K562 (cell line): ENCODE results near the gene ZNF407. TPM values are rescaled to one million over a fixed set of nuclear protein-coding genes. Genes with fewer than 3 reads are reported as not detected.

Experiments used
- ATAC-seq: fragments of 200-7000 bp; cut with Tn5 transposase; 3 replicates; pipeline ENCODE4 v1.9.1; 2020; ENCODE audit warnings: moderate library complexity
- BruUV-seq: library from RNA; stranded (reverse); fragments of 400-500 nt; replicated peaks from 2 replicates; lab custom pipeline; 2021; lab: Mats Ljungman, UMichigan
- CTCF ChIA-PET: fragments of 300-600 bp; formaldehyde crosslinking; extraction: SDS; loops from one replicate; lab custom pipeline; 2021; ENCODE audit warnings: low intra/inter-chr PET ratio; lab: Yijun Ruan, JAX
- POLR2A ChIA-PET: fragments of 300-600, 350-650 bp; sonication (Branson Sonifier 250); formaldehyde crosslinking; extraction: SDS; loops from one replicate; lab custom pipeline; 2021; ENCODE audit warnings: antibody characterized with exemption, inconsistent platforms; lab: Yijun Ruan, JAX
- DNase-seq, 4 experiments: peaks; one replicate each; pipeline versions ENCODE4 v3.0.0 to v3.0.0-alpha.2; 2011 to 2018; ENCODE audit warnings: low spot score in 3 of 4, mixed read lengths in 3 of 4; ENCODE audit errors: extremely low read depth in 1 of 4
- FAIRE-seq: peaks from 2 replicates; lab custom pipeline; 2011; peaks lifted over from hg19 to GRCh38; lab: Jason Lieb, UNC
- H2AFZ ChIP-seq: 2 replicates; pipeline ENCODE4 v1.6.0; 2011; ENCODE audit warnings: low read depth, low read length, control low read depth, inconsistent platforms
- H3K27ac ChIP-seq: fragments of 200-600 bp; 3 replicates; pipeline ENCODE4 v1.8.0; 2011; ENCODE audit warnings: low read depth, mild to moderate bottlenecking, control low read depth, inconsistent platforms, low read length, moderate library complexity, mixed read lengths; ENCODE audit errors: extremely low read depth
- H3K27me3 ChIP-seq, 2 experiments: fragments of 300-600 bp in 1 of 2; 2 replicates in 1 of 2; 3 replicates in 1 of 2; pipeline versions ENCODE4 v1.6.0 to v1.8.0; 2011; ENCODE audit warnings: inconsistent platforms in 2 of 2, low read length in 2 of 2, mild to moderate bottlenecking in 1 of 2, mixed read lengths in 1 of 2, moderate library complexity in 1 of 2; ENCODE audit not compliant: control insufficient read depth in 2 of 2, insufficient read depth in 2 of 2
- H3K36me3 ChIP-seq: fragments of 300-600 bp; 3 replicates; pipeline ENCODE4 v1.8.0; 2011; ENCODE audit warnings: mild to moderate bottlenecking, low read length, inconsistent platforms; ENCODE audit not compliant: control insufficient read depth, insufficient read depth
- H3K4me1 ChIP-seq, 2 experiments: fragments of 200-600 bp in 1 of 2; replicated peaks in 1 of 2; 2 replicates in 1 of 2; 3 replicates in 1 of 2; pipeline versions ENCODE4 v1.5.1 to v1.8.0; 2011; ENCODE audit warnings: inconsistent platforms in 2 of 2, low read length in 2 of 2, mild to moderate bottlenecking in 1 of 2, mixed read lengths in 1 of 2, moderate library complexity in 1 of 2; ENCODE audit not compliant: control insufficient read depth in 2 of 2, insufficient read depth in 2 of 2
- H3K4me2 ChIP-seq: 2 replicates; pipeline ENCODE4 v1.6.1; 2011; ENCODE audit warnings: low read length, control low read depth, inconsistent platforms, mixed read lengths; ENCODE audit not compliant: insufficient read depth
- H3K4me3 ChIP-seq: fragments of 200-600 bp; sonication (generic), shearing (Covaris generic); 2 replicates; pipeline ENCODE4 v1.5.1; 2016; ENCODE audit warnings: control low read depth, inconsistent platforms
- H3K79me2 ChIP-seq: fragments of 200-600 bp; 3 replicates; pipeline ENCODE4 v1.8.0; 2011; ENCODE audit warnings: low read length, inconsistent platforms; ENCODE audit not compliant: control insufficient read depth, insufficient read depth
- H3K9ac ChIP-seq, 2 experiments: 2 replicates each; pipeline versions ENCODE4 v1.6.0 to v1.6.1; 2011; ENCODE audit warnings: low read depth in 2 of 2, low read length in 2 of 2, control low read depth in 1 of 2, inconsistent platforms in 1 of 2, mild to moderate bottlenecking in 1 of 2, mixed read lengths in 1 of 2; ENCODE audit not compliant: insufficient read depth in 1 of 2
- H3K9me1 ChIP-seq: one replicate; pipeline ENCODE4 v1.6.0; 2011; ENCODE audit warnings: inconsistent platforms, mild to moderate bottlenecking, low read length, moderate library complexity; ENCODE audit not compliant: control insufficient read depth, insufficient read depth
- H3K9me3 ChIP-seq: replicated peaks from 2 replicates; pipeline ENCODE4 v1.5.1; 2011; ENCODE audit warnings: low read depth, low read length, inconsistent platforms; ENCODE audit not compliant: control insufficient read depth, insufficient read depth
- H4K20me1 ChIP-seq: replicated peaks from 2 replicates; pipeline ENCODE4 v1.6.1; 2011; ENCODE audit warnings: low read length, inconsistent platforms, mixed read lengths; ENCODE audit not compliant: control insufficient read depth, insufficient read depth
- EZH2 ChIP-seq: IDR thresholded peaks from 2 replicates; pipeline ENCODE4 v1.6.1; 2012; ENCODE audit warnings: low read depth, mild to moderate bottlenecking, inconsistent platforms, low read length, borderline replicate concordance
- HDAC3 ChIP-seq: fragments of 450-650 bp; IDR thresholded peaks from 2 replicates; pipeline ENCODE4 v1.6.1; 2018; ENCODE audit warnings: borderline replicate concordance, mild to moderate bottlenecking, moderate library complexity; ENCODE audit not compliant: partially characterized antibody
- HES1 ChIP-seq: fragments of 450-650 bp; IDR thresholded peaks from 2 replicates; pipeline ENCODE4 v1.6.1; 2016; ENCODE audit warnings: low read depth, mild to moderate bottlenecking, moderate library complexity
- TEAD4 ChIP-seq, 2 experiments: sonication (generic) in 1 of 2; formaldehyde crosslinking in 1 of 2; IDR thresholded peaks; 2 replicates each; pipeline versions ENCODE4 v1.6.1 to v1.8.0; 2012 to 2022; ENCODE audit warnings: borderline replicate concordance in 1 of 2, inconsistent platforms in 1 of 2, low read length in 1 of 2, mild to moderate bottlenecking in 1 of 2, missing genetic modification reagents in 1 of 2
- ZNF253 ChIP-seq: fragments of 250-450 bp; sonication (Bioruptor Pico); conservative IDR thresholded peaks from 2 replicates; pipeline ENCODE4 v1.6.1; 2021; ENCODE audit warnings: mild to moderate bottlenecking
- ZNF584 ChIP-seq: fragments of 200-800 bp; sonication (Bioruptor generic); IDR thresholded peaks from 2 replicates; pipeline ENCODE4 v1.6.1; 2016; ENCODE audit warnings: low read depth, mild to moderate bottlenecking, missing genetic modification characterization, missing compliant biosample characterization
- ZNF707 ChIP-seq: fragments of 250-450 bp; sonication (Bioruptor Pico); conservative IDR thresholded peaks from 2 replicates; pipeline ENCODE4 v1.8.0; 2022; ENCODE audit warnings: inconsistent platforms, mild to moderate bottlenecking, moderate library complexity
- WGBS: fragments of 100-300 bp; shearing (Covaris generic); methylation state at CpG from one replicate; pipeline ENCODE4 v1.1.6; 2016; ENCODE audit warnings: low coverage, mixed read lengths; ENCODE audit not compliant: insufficient coverage; ENCODE audit errors: missing lambda C conversion rate; 5-methylcytosine and 5-hydroxymethylcytosine counted together
- in situ Hi-C: fragments of 300-500 bp; cut with MboI; formaldehyde crosslinking; loops from 4 replicates; pipeline ENCODE4 v1.15.0; 2018; ENCODE audit warnings: inconsistent platforms, mixed read lengths
- intact Hi-C: fragments of 100-400 bp; cut with micrococcal nuclease; formaldehyde crosslinking; loops from 2 replicates; pipeline ENCODE4 v1.14.2; 2022
- polyA plus RNA-seq, 8 experiments: library from polyadenylated mRNA; depleted of rRNA in 4 of 8; stranded (reverse) in 5 of 8; unstranded in 3 of 8; fragments of >200 nt; fragmentation: Nextera tagmentation in 2 of 8; fragmentation: Illumina TruSeq in 1 of 8; extraction: Ambion mirVana in 2 of 8; extraction: Trizol in 1 of 8; gene quantifications; 2 replicates each; pipeline versions ENCODE4 v1.2.1 to v1.2.3, GENCODE V29; 2011 to 2014; ENCODE audit warnings: inconsistent platforms in 1 of 8, missing spikeins in 1 of 8
- total RNA-seq, 7 experiments: library from RNA; depleted of rRNA in 6 of 7; stranded (reverse); fragments of >200 nt in 6 of 7; fragmentation: Illumina TruSeq in 2 of 7; extraction: Trizol in 2 of 7; gene quantifications; 2 replicates each; pipeline versions ENCODE4 v1.2.1 to v1.2.3, GENCODE V29; 2011 to 2021; ENCODE audit warnings: low replicate concordance in 1 of 7

Gene ZNF407
- total and polyA plus RNA-seq, 9 of the 15 experiments (the other 6 are each of a cell fraction or from before 2014, with no cell fraction given), result 0.21 to 5.4 (median 2.3) TPM

DNA sequence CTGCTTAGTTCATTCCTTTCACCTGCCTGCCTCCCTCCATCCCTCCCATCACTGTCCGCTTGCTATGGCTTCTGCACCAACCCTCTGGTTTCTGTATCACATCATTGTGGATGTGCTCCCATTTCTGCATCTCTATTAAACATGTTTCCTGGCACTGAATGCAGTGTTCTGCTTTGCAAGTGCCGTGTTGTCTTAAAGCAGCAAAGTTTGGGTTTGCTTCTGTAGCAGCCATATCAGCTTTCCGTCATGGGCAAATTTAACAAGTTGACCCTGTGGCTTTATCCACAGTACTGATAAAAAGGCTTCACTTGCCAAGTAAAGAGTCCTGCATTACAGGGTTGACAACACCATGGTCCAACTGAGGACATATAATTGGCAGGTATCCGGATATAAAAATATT lies 445.8 kb downstream of the ZNF407 start:
- no TSS peak for BruUV-seq
- intact Hi-C loops (no loop called here), in situ Hi-C loops (no loop called here)
- Histone ChIP-seq H3K9me3 (no peaks in the 10 kb centered on the region), H3K4me1 (no peaks in the 10 kb centered on the region), H3K9ac (no peak overlapping the region), H3K36me3 (no peaks in the 10 kb centered on the region), H2AFZ (no peak overlapping the region), H3K4me3 (no peak overlapping the region), H3K27ac (no peak overlapping the region), H3K9me1 (no peaks in the 10 kb centered on the region), H4K20me1 (no peaks in the 10 kb centered on the region), H3K4me2 (no peak overlapping the region), H3K79me2 (no peaks in the 10 kb centered on the region), H3K27me3 (no peaks in the 10 kb centered on the region)
- 13% methylated on average over 4 of the region's 4 CpGs for WGBS
- ChIA-PET POLR2A (no interaction called here), CTCF (no interaction called here)
- ATAC-seq (no peak), FAIRE-seq (no peak), DNase-seq (no peak)
- TF ChIP-seq TEAD4 (IDR thresholded peaks at IDR 0.05; ENCODE audit: low read length) (no peak), TEAD4 (CRISPR knock-in tag; IDR thresholded peaks at IDR 0.05; ENCODE audit: borderline replicate concordance) (no peak), HES1 (no peak), ZNF584 (CRISPR knock-in tag) (no peak), ZNF253 (no peak), EZH2 (no peak), ZNF707 (no peak), HDAC3 (no peak)
